ENCODE results near the gene SDF2. TPM values are rescaled to one million over a fixed set of nuclear protein-coding genes. Genes with fewer than 3 reads are reported as not detected.

SDF2 gene
- total and polyA plus RNA-seq, 5 donors: 29.9 to 38.8 (median 30.6) TPM

GRCh38 chr17:28624148-28624547 lies 37.6 kb downstream of the SDF2 start:
- 94% methylated on average over 2 of the region's 2 CpGs for WGBS
- Histone ChIP-seq H3K4me1 (ENCODE audit: control insufficient read depth, insufficient read depth, low read length) (no peaks in the 10 kb centered on the region), H3K4me3 (ENCODE audit: low read length) (no peak overlapping the region), H3K27me3 (ENCODE audit: control insufficient read depth, insufficient read depth) (no peaks in the 10 kb centered on the region), H3K27ac (ENCODE audit: low read length) (no peak overlapping the region), H3K9me3 (ENCODE audit: control insufficient read depth, low read length) (no peaks in the 10 kb centered on the region)
- DNase-seq (no peak), ATAC-seq (peak in 1 of 2 donors; percentile 13)
- intact Hi-C loops (cut with DNase I): no loop called here

- H3K4me3 ChIP-seq (ENCODE audit: low read length): no peak overlapping the region
- DNase-seq: no peak
- H3K9me3 ChIP-seq (ENCODE audit: control insufficient read depth, low read length): no peaks in the 10 kb centered on the region
- H3K27me3 ChIP-seq (ENCODE audit: control insufficient read depth, insufficient read depth): no peaks in the 10 kb centered on the region
- ATAC-seq: peak; percentile 20 to 64
- no peaks in the 10 kb centered on the region for H3K4me1 ChIP-seq (ENCODE audit: control insufficient read depth, insufficient read depth, low read length)
- intact Hi-C loops (cut with DNase I): no loop called here
- no peak overlapping the region for H3K27ac ChIP-seq (ENCODE audit: low read length)
- 78% methylated on average over 4 of the region's 4 CpGs for WGBS
Measured at GRCh38 chr17:28623696-28624095, 38.0 kb downstream of the SDF2 start.

GRCh38 chr17:28622186-28622585 lies 39.5 kb downstream of the SDF2 start:
- 95% methylated on average over 3 of the region's 3 CpGs for WGBS
- no peak overlapping the region for H3K27ac ChIP-seq (ENCODE audit: low read length)
- H3K4me3 ChIP-seq (ENCODE audit: low read length): no peak overlapping the region
- no peak for DNase-seq
- no peaks in the 10 kb centered on the region for H3K4me1 ChIP-seq (ENCODE audit: control insufficient read depth, insufficient read depth, low read length)
- intact Hi-C loops (cut with DNase I): no loop called here
- no peak for ATAC-seq
- H3K9me3 ChIP-seq (ENCODE audit: control insufficient read depth, low read length): no peaks in the 10 kb centered on the region
- H3K27me3 ChIP-seq (ENCODE audit: control insufficient read depth, insufficient read depth): no peaks in the 10 kb centered on the region

- Histone ChIP-seq H3K27ac (ENCODE audit: low read length) (no peak overlapping the region), H3K4me3 (ENCODE audit: low read length) (no peak overlapping the region), H3K4me1 (ENCODE audit: control insufficient read depth, insufficient read depth, low read length) (no peaks in the 10 kb centered on the region), H3K27me3 (ENCODE audit: control insufficient read depth, insufficient read depth) (no peaks in the 10 kb centered on the region), H3K9me3 (ENCODE audit: control insufficient read depth, low read length) (no peaks in the 10 kb centered on the region)
- DNase-seq: no peak
- 90% methylated on average over 2 of the region's 2 CpGs for WGBS
- intact Hi-C loops (cut with DNase I): no loop called here
- no peak for ATAC-seq
Measured at GRCh38 chr17:28620010-28620409, 41.7 kb downstream of the SDF2 start.

- no peak for DNase-seq
- Histone ChIP-seq H3K9me3 (ENCODE audit: control insufficient read depth, low read length) (no peaks in the 10 kb centered on the region), H3K27me3 (ENCODE audit: control insufficient read depth, insufficient read depth) (no peaks in the 10 kb centered on the region), H3K4me1 (ENCODE audit: control insufficient read depth, insufficient read depth, low read length) (no peaks in the 10 kb centered on the region), H3K27ac (ENCODE audit: low read length) (no peak overlapping the region), H3K4me3 (ENCODE audit: low read length) (no peak overlapping the region)
- no peak for ATAC-seq
- WGBS: 92% methylated on average over 3 of the region's 3 CpGs
- intact Hi-C loops (cut with DNase I): loop anchor here in 1 of 4 donors (10.0 kb wide), 1 partner anchor 74 kb away; no protein-coding TSS in a partner anchor
Measured at GRCh38 chr17:28618464-28618863, 43.2 kb downstream of the SDF2 start.

- H3K27ac ChIP-seq (ENCODE audit: low read length): no peak overlapping the region
- WGBS: 81% methylated on average over 7 of the region's 7 CpGs
- DNase-seq (no peak), ATAC-seq (no peak)
- no peaks in the 10 kb centered on the region for H3K9me3 ChIP-seq (ENCODE audit: control insufficient read depth, low read length)
- intact Hi-C loops (cut with DNase I): loop anchor here in 1 of 4 donors (10.0 kb wide), 1 partner anchor 71 kb away; no protein-coding TSS in a partner anchor
- no peak overlapping the region for H3K4me3 ChIP-seq (ENCODE audit: low read length)
- no peaks in the 10 kb centered on the region for H3K4me1 ChIP-seq (ENCODE audit: control insufficient read depth, insufficient read depth, low read length)
- H3K27me3 ChIP-seq (ENCODE audit: control insufficient read depth, insufficient read depth): no peaks in the 10 kb centered on the region
Measured at GRCh38 chr17:28616281-28616680, 45.4 kb downstream of the SDF2 start.

- WGBS: 78% methylated on average over 4 of the region's 4 CpGs
- Histone ChIP-seq H3K4me3 (ENCODE audit: low read length) (no peak overlapping the region), H3K27ac (ENCODE audit: low read length) (no peak overlapping the region), H3K9me3 (ENCODE audit: control insufficient read depth, low read length) (no peaks in the 10 kb centered on the region), H3K27me3 (ENCODE audit: control insufficient read depth, insufficient read depth) (no peaks in the 10 kb centered on the region), H3K4me1 (ENCODE audit: control insufficient read depth, insufficient read depth, low read length) (no peaks in the 10 kb centered on the region)
- intact Hi-C loops (cut with DNase I): loop anchor here in 1 of 4 donors (10.0 kb wide), 1 partner anchor 71 kb away; no protein-coding TSS in a partner anchor
- ATAC-seq (no peak), DNase-seq (no peak)
Measured at GRCh38 chr17:28615260-28615940, 46.3 kb downstream of the SDF2 start.

GRCh38 chr17:28613931-28614381 lies 47.8 kb downstream of the SDF2 start, which contains the start of gene RSKR:
Gene RSKR (minus strand): TSS chr17:28614185. CDS start chr17:28614161, 24 bp downstream.
- Histone ChIP-seq H3K9me3 (ENCODE audit: control insufficient read depth, low read length) (no peaks in the 10 kb centered on the region), H3K27me3 (ENCODE audit: control insufficient read depth, insufficient read depth) (no peaks in the 10 kb centered on the region), H3K4me3 (ENCODE audit: low read length) (no peak within 1 kb of the TSS), H3K4me1 (ENCODE audit: control insufficient read depth, insufficient read depth, low read length) (no peaks in the 10 kb centered on the region), H3K27ac (ENCODE audit: low read length) (no peak within 1 kb of the TSS)
- 72% methylated on average over 5 of the region's 5 CpGs for WGBS
- ATAC-seq: peak; percentile 30 to 37
- intact Hi-C loops (cut with DNase I): loop anchor here in 3 of 4 donors (5.0 to 10.0 kb wide), 4 partner anchors 62 to 117 kb away; partner anchors contain the start of gene UNC119 (in 1 of the 3)
- DNase-seq: no peak

- Histone ChIP-seq H3K27ac (ENCODE audit: low read length) (no peak overlapping the region), H3K9me3 (ENCODE audit: control insufficient read depth, low read length) (no peaks in the 10 kb centered on the region), H3K4me3 (ENCODE audit: low read length) (no peak overlapping the region), H3K4me1 (ENCODE audit: control insufficient read depth, insufficient read depth, low read length) (no peaks in the 10 kb centered on the region), H3K27me3 (ENCODE audit: control insufficient read depth, insufficient read depth) (no peaks in the 10 kb centered on the region)
- intact Hi-C loops (cut with DNase I): loop anchor here in 3 of 4 donors (5.0 to 10.0 kb wide), 4 partner anchors 61 to 116 kb away; partner anchors contain the start of gene UNC119 (in 1 of the 3)
- ATAC-seq: peak; percentile 46
- WGBS: 76% methylated on average over 6 of the region's 6 CpGs
- DNase-seq: no peak
Measured at GRCh38 chr17:28612936-28613872, 48.5 kb downstream of the SDF2 start.

GRCh38 chr17:28612531-28612930 lies 49.2 kb downstream of the SDF2 start:
- H3K9me3 ChIP-seq (ENCODE audit: control insufficient read depth, low read length): no peaks in the 10 kb centered on the region
- no peaks in the 10 kb centered on the region for H3K4me1 ChIP-seq (ENCODE audit: control insufficient read depth, insufficient read depth, low read length)
- no peak overlapping the region for H3K27ac ChIP-seq (ENCODE audit: low read length)
- intact Hi-C loops (cut with DNase I): loop anchor here in 3 of 4 donors (5.0 to 10.0 kb wide), 4 partner anchors 60 to 115 kb away; partner anchors contain the start of gene UNC119 (in 1 of the 3)
- no peak overlapping the region for H3K4me3 ChIP-seq (ENCODE audit: low read length)
- ATAC-seq: no peak
- no peaks in the 10 kb centered on the region for H3K27me3 ChIP-seq (ENCODE audit: control insufficient read depth, insufficient read depth)
- 49% methylated on average over 2 of the region's 2 CpGs for WGBS
- no peak for DNase-seq
